ENCODE measurements around the gene TMEM31.

TMEM31 gene

DNA sequence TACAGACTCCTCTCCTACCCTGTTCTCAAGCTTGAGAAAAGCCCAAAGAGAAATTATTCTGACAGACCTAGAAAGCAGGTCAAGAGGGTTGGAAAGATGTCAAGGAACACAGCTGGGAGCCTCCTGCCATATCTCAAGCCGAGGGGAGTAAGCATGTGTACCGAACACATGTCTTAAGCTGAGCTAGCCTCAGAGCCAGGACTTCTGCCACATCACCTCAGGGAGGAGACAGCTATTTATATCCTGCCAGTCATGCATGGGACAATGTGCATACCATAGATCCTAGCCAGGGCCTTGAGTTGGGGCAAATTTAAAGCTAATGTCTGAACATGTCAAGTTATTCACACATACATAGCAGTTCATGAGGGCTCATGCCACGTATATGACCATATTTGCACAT lies 11.8 kb downstream of the TMEM31 start:
- no peak overlapping the region for H3K27ac ChIP-seq (ENCODE audit: low read depth, low read length, poor library complexity, severe bottlenecking)
- no peaks in the 10 kb centered on the region for H3K79me2 ChIP-seq (ENCODE audit: insufficient read depth, low read length)
- H3K27me3 ChIP-seq (ENCODE audit: insufficient read depth, low read length): no peaks in the 10 kb centered on the region
- no peak overlapping the region for H3K4me3 ChIP-seq (ENCODE audit: low read depth, low read length, poor library complexity, severe bottlenecking)
- H3K9me2 ChIP-seq (ENCODE audit: low read depth, low read length): no peaks in the 10 kb centered on the region
- no peaks in the 10 kb centered on the region for H3K9me3 ChIP-seq (ENCODE audit: low read length)
- no peaks in the 10 kb centered on the region for H3F3A ChIP-seq (ENCODE audit: insufficient read depth, low read length)
- no peaks in the 10 kb centered on the region for H3K4me1 ChIP-seq (ENCODE audit: insufficient read depth, low read length, severe bottlenecking)
- H3K9ac ChIP-seq (ENCODE audit: low read length): no peak overlapping the region
- H4K20me1 ChIP-seq (ENCODE audit: insufficient read depth, low read length): no peaks in the 10 kb centered on the region
- H2AFZ ChIP-seq (ENCODE audit: low read length): no peak overlapping the region
- no peaks in the 10 kb centered on the region for H3K36me3 ChIP-seq (ENCODE audit: insufficient read depth, low read length)
- no peak overlapping the region for H3K4me2 ChIP-seq (ENCODE audit: low read length)
- TF ChIP-seq, protein P1, sequence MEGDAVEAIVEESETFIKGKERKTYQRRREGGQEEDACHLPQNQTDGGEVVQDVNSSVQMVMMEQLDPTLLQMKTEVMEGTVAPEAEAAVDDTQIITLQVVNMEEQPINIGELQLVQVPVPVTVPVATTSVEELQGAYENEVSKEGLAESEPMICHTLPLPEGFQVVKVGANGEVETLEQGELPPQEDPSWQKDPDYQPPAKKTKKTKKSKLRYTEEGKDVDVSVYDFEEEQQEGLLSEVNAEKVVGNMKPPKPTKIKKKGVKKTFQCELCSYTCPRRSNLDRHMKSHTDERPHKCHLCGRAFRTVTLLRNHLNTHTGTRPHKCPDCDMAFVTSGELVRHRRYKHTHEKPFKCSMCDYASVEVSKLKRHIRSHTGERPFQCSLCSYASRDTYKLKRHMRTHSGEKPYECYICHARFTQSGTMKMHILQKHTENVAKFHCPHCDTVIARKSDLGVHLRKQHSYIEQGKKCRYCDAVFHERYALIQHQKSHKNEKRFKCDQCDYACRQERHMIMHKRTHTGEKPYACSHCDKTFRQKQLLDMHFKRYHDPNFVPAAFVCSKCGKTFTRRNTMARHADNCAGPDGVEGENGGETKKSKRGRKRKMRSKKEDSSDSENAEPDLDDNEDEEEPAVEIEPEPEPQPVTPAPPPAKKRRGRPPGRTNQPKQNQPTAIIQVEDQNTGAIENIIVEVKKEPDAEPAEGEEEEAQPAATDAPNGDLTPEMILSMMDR (IDR thresholded peaks at IDR 0.05; ENCODE audit: low read length): no peak
- no peak for TF ChIP-seq EZH2 (IDR thresholded peaks at IDR 0.05; ENCODE audit: borderline replicate concordance, low read length)

DNA sequence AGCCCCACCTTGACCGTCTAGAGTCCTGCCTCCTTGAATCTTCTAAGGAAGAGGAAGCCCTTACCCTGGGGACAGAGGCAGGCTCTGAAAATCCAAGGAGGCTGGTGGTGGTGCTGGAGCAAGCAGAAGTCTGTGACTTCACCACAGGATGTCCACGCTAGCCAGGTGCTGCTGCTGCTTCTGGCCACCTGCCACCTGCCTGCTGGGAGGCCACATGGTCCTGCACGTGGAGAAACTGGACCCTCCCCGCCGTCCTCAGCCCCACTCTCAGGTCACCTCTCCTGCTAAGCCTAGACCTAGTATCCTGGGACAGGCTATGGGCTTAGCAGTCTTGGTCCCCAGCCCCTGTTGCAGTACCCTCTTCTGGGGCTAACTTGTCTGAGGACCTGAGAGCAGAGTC lies 15.8 kb downstream of the TMEM31 start:
- no peak overlapping the region for H3K4me2 ChIP-seq (ENCODE audit: low read length)
- no peak overlapping the region for H3K27ac ChIP-seq (ENCODE audit: low read depth, low read length, poor library complexity, severe bottlenecking)
- no peaks in the 10 kb centered on the region for H3K9me2 ChIP-seq (ENCODE audit: low read depth, low read length)
- H3K79me2 ChIP-seq (ENCODE audit: insufficient read depth, low read length): no peaks in the 10 kb centered on the region
- H3F3A ChIP-seq (ENCODE audit: insufficient read depth, low read length): no peaks in the 10 kb centered on the region
- H3K27me3 ChIP-seq (ENCODE audit: insufficient read depth, low read length): no peaks in the 10 kb centered on the region
- H3K4me3 ChIP-seq (ENCODE audit: low read depth, low read length, poor library complexity, severe bottlenecking): no peak overlapping the region
- no peaks in the 10 kb centered on the region for H3K36me3 ChIP-seq (ENCODE audit: insufficient read depth, low read length)
- H2AFZ ChIP-seq (ENCODE audit: low read length): no peak overlapping the region
- H3K9ac ChIP-seq (ENCODE audit: low read length): no peak overlapping the region
- H4K20me1 ChIP-seq (ENCODE audit: insufficient read depth, low read length): no peaks in the 10 kb centered on the region
- no peaks in the 10 kb centered on the region for H3K4me1 ChIP-seq (ENCODE audit: insufficient read depth, low read length, severe bottlenecking)
- no peaks in the 10 kb centered on the region for H3K9me3 ChIP-seq (ENCODE audit: low read length)
- TF ChIP-seq EZH2 (IDR thresholded peaks at IDR 0.05; ENCODE audit: borderline replicate concordance, low read length): no peak
- TF ChIP-seq, protein P1 (IDR thresholded peaks at IDR 0.05; ENCODE audit: low read length): no peak

DNA sequence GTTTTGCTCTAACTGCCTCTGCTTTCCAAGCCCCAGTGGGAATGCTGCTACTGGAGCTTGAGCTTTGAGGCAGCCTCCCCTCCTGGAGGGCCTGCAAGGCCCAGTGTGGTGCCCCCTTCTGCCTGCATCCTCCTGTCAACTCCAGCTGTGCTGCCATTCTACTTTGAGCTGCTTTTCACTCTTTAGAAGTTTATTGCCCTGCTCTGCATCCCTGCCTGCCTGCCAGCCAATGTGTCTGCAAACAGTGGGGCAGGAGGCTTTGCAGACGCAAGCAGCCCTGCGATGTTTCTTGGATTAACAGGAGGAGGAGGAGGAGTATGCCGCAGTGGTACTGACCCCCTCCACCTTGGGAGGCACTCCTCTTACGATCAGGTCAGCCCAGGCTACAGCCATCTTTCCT lies 16.4 kb downstream of the TMEM31 start:
- Histone ChIP-seq H3K4me3 (ENCODE audit: low read depth, low read length, poor library complexity, severe bottlenecking) (no peak overlapping the region), H3K36me3 (ENCODE audit: insufficient read depth, low read length) (no peaks in the 10 kb centered on the region), H3K4me1 (ENCODE audit: insufficient read depth, low read length, severe bottlenecking) (no peaks in the 10 kb centered on the region), H3K9ac (ENCODE audit: low read length) (no peak overlapping the region), H3K9me2 (ENCODE audit: low read depth, low read length) (no peaks in the 10 kb centered on the region), H3K9me3 (ENCODE audit: low read length) (no peaks in the 10 kb centered on the region), H2AFZ (ENCODE audit: low read length) (no peak overlapping the region), H3F3A (ENCODE audit: insufficient read depth, low read length) (no peaks in the 10 kb centered on the region), H3K27me3 (ENCODE audit: insufficient read depth, low read length) (no peaks in the 10 kb centered on the region), H4K20me1 (ENCODE audit: insufficient read depth, low read length) (no peaks in the 10 kb centered on the region), H3K27ac (ENCODE audit: low read depth, low read length, poor library complexity, severe bottlenecking) (no peak overlapping the region), H3K4me2 (ENCODE audit: low read length) (no peak overlapping the region), H3K79me2 (ENCODE audit: insufficient read depth, low read length) (no peaks in the 10 kb centered on the region)
- TF ChIP-seq, protein P1 (IDR thresholded peaks at IDR 0.05; ENCODE audit: low read length): no peak
- TF ChIP-seq EZH2 (IDR thresholded peaks at IDR 0.05; ENCODE audit: borderline replicate concordance, low read length): no peak

Measured in OCI-LY1 (cell line).